Tibial nerve (tissue), 4 donors: ENCODE measurements around the gene ZNF626. TPM values are rescaled to one million over a fixed set of nuclear protein-coding genes. Genes with fewer than 3 reads are reported as not detected.
"Not testable (repeated sequence)": the region's sequence is repeated elsewhere in the genome, so short reads cannot be mapped to it uniquely, and the experiment has no call there.

Experiments
- DNase-seq, 2 donors: peaks; one replicate each; pipeline ENCODE4 v3.0.0-alpha.2; 2019; ENCODE audit warnings: low spot score in 2 of 2
- H3K27ac ChIP-seq, 4 donors: fragments of 200-600 bp; sonication (generic) in 3 of 4; one replicate each; pipeline ENCODE4 v1.5.1; 2017 to 2019; ENCODE audit warnings: mild to moderate bottlenecking in 1 of 4
- H3K27me3 ChIP-seq, 2 donors: fragments of 200-600 bp; sonication (generic) in 1 of 2; one replicate each; pipeline versions ENCODE4 v1.5.1 to v1.6.0; 2017 to 2019
- H3K36me3 ChIP-seq, 3 donors: fragments of 200-600 bp; sonication (generic); one replicate each; pipeline ENCODE4 v1.5.1; 2018 to 2019
- H3K4me1 ChIP-seq, 4 donors: fragments of 200-600 bp; sonication (generic) in 3 of 4; one replicate each; pipeline ENCODE4 v1.5.1; 2017 to 2019
- H3K4me3 ChIP-seq, 4 donors: fragments of 200-600 bp; sonication (generic) in 3 of 4; one replicate each; pipeline ENCODE4 v1.5.1; 2017 to 2019; ENCODE audit warnings: mild to moderate bottlenecking in 1 of 4, moderate library complexity in 1 of 4
- H3K9me3 ChIP-seq, 4 donors: fragments of 200-600 bp; sonication (generic) in 3 of 4; one replicate each; pipeline ENCODE4 v1.5.1; 2017 to 2019
- CTCF ChIP-seq, 5 experiments: fragments of 200-600 bp in 3 of 5; fragments of 450-650 bp in 2 of 5; sonication (generic) in 3 of 5; IDR thresholded peaks; one replicate each; pipeline ENCODE4 v1.5.1; 2016 to 2019; ENCODE audit warnings: antibody characterized with exemption in 5 of 5, mild to moderate bottlenecking in 3 of 5, moderate library complexity in 2 of 5
- EP300 ChIP-seq, 2 donors: sonication (generic); formaldehyde crosslinking; IDR thresholded peaks; one replicate each; pipeline ENCODE4 v1.6.1; 2017; ENCODE audit warnings: antibody characterized with exemption in 2 of 2, mild to moderate bottlenecking in 1 of 2
- POLR2A ChIP-seq, 2 donors: fragments of 450-650 bp; IDR thresholded peaks; one replicate each; pipeline ENCODE4 v1.6.1; 2017; ENCODE audit warnings: antibody characterized with exemption in 2 of 2, mild to moderate bottlenecking in 2 of 2, moderate library complexity in 2 of 2
- WGBS, 2 donors: methylation state at CpG; one replicate each; pipeline ENCODE4 v1.1.5; 2018; 5-methylcytosine and 5-hydroxymethylcytosine counted together
- total RNA-seq, 4 donors: library from RNA; depleted of rRNA; stranded (reverse); fragments of >200 nt; gene quantifications; one replicate each; pipeline ENCODE4 v1.1.0, GENCODE V29; 2016

Gene ZNF626
- 10 to 100 TPM in 3 of 4 donors, 1 to 10 TPM in 1; 7.6 to 15.7 (median 10.8) TPM for total RNA-seq

- peaks cover 0 to 26% (median 0%) of the 10 kb centered on the region in 4 donors for H3K4me1 ChIP-seq
- peak; percentile 99 to 100 for DNase-seq
Measured at GRCh38 chr19:20661150-20661819, at the start of gene ZNF626. ZNF626 (minus strand) TSS chr19:20661571; CDS start chr19:20661446, 125 bp downstream.

DNA sequence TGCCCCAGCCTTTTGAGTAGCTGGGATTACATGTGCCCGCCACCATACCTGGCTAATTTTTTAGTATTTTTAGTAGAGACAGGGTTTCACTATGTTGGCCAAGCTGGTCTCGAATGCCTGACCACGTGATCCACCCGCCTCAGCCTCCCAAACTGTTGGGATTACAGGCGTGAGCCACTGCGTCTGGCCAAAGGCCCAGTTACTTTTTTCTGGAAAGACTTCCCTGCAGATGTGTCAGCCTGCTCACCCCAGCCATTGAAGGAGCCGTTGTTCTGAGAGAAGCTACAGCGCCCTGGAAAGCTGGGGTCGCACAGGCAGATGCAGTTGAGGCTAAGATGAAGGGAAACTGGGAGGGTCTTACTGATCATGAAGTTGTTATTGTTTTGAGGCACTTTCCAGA lies 7.9 kb upstream of the ZNF626 start:
- no peaks in the 10 kb centered on the region for H3K27me3 ChIP-seq
- H3K4me1 ChIP-seq: no peaks in the 10 kb centered on the region
- H3K27ac ChIP-seq: no peak overlapping the region
- DNase-seq: no peak
- no peak for TF ChIP-seq EP300 (IDR thresholded peaks at IDR 0.05)
- no peak for TF ChIP-seq CTCF (IDR thresholded peaks at IDR 0.05)
- TF ChIP-seq POLR2A (IDR thresholded peaks at IDR 0.05): no peak
- WGBS, 2 donors: 71 to 74% methylated on average over 9 of the region's 9 CpGs
- no peak overlapping the region for H3K4me3 ChIP-seq
- H3K36me3 ChIP-seq: no peaks in the 10 kb centered on the region
- no peaks in the 10 kb centered on the region for H3K9me3 ChIP-seq

More at GRCh38 chr19:20661150-20661819, at the start of gene ZNF626:
- peak within 1 kb of the TSS; percentile 62 to 82 (median 63) for H3K4me3 ChIP-seq
- no peaks in the 10 kb centered on the region for H3K27me3 ChIP-seq
- peaks cover 0 to 30% (median 4%) of the 10 kb centered on the region in 4 donors for H3K9me3 ChIP-seq
- TF ChIP-seq POLR2A (IDR thresholded peaks at IDR 0.05) (peak; percentile 68 to 81), EP300 (IDR thresholded peaks at IDR 0.05) (peak in 1 of 2 donors; percentile 87), CTCF (IDR thresholded peaks at IDR 0.05) (peak in 1 of 5 experiments; percentile 29)
- peaks cover 0 to 39% (median 12%) of the 10 kb centered on the region in 3 donors for H3K36me3 ChIP-seq
- 0% methylated on average over 25 of the region's 25 CpGs for WGBS, 2 donors
- peak within 1 kb of the TSS; percentile 72 to 93 (median 86) for H3K27ac ChIP-seq

DNA sequence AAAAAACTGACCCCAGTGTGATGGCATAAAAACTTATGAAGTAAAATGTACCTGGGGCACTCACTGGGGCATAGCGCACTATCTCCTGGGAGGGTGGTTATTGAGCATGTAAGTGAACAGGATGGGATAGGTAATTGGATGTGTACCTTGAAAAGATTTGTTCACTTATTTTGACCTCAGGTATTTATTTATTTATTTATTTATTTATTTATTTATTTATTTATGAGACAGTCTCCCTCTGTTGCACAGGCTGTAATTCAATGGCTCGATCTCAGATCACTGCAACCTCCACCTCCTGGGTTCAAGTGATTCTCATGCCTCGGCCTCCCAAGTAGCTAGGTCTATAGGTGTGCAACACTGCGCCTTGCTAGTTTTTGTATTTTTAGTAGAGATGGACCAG lies 5.9 kb upstream of the ZNF626 start:
- H3K27me3 ChIP-seq: no peaks in the 10 kb centered on the region
- no peaks in the 10 kb centered on the region for H3K9me3 ChIP-seq
- no peak overlapping the region for H3K27ac ChIP-seq
- H3K36me3 ChIP-seq: no peaks in the 10 kb centered on the region
- WGBS, 2 donors: 96% methylated on average over 4 of the region's 4 CpGs
- H3K4me3 ChIP-seq: no peak overlapping the region
- TF ChIP-seq EP300 (IDR thresholded peaks at IDR 0.05): no peak
- TF ChIP-seq CTCF (IDR thresholded peaks at IDR 0.05): no peak
- no peak for TF ChIP-seq POLR2A (IDR thresholded peaks at IDR 0.05)
- no peaks in the 10 kb centered on the region for H3K4me1 ChIP-seq
- no peak for DNase-seq

DNA sequence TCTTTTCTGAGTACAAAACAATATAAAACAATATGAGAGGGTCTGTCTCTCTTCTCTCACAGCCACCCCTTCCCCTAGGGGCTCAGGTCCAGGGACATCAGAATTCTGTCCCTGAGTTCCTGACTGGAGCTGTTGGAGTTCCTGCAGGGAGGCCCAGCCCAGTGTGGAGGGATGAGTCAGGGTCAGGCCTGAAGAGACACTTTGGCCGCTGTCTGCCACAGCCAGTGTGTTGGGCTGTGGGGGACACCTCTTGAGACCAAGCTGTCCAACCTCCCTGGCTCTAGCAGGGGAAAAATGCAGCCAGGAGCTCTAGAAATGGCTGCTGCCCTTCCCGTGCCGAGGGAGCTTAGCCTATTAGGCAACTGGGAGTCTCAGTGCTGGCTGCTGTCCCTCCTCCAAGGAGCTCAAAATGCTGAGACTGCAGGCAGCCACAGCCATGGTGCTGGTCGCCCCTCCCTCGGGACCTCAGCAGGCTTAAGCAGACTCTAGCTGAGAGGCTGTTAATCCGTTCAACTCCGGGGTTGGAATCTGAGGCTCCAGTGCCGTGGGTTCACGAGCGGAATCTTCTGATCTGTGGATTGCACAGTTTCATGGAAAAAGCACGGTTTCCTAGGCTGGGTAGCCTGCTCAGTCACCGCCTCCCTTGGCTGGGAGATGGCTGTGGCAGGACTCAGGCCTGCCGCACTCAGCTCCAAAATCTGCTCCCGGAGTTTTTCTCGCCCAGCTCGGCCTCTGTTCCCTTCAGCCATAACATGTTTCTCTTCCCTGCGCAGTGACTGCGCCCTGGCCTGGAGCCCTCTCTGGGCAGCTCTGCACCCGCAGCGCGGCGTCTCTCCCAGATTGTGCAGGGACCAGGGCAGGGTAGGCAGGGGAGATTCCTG lies 3.8 kb upstream of the ZNF626 start:
- peaks cover 0 to under 1% (median 0%) of the 10 kb centered on the region in 3 donors for H3K36me3 ChIP-seq
- no peaks in the 10 kb centered on the region for H3K9me3 ChIP-seq
- no peaks in the 10 kb centered on the region for H3K27me3 ChIP-seq
- WGBS, 2 donors: 52 to 72% methylated on average over 13 to 14 of the region's 22 CpGs
- no peak overlapping the region for H3K27ac ChIP-seq
- no peak for TF ChIP-seq POLR2A (IDR thresholded peaks at IDR 0.05)
- TF ChIP-seq CTCF (IDR thresholded peaks at IDR 0.05): no peak
- no peak for TF ChIP-seq EP300 (IDR thresholded peaks at IDR 0.05)
- H3K4me1 ChIP-seq: peaks cover 0 to 6% (median 0%) of the 10 kb centered on the region in 4 donors
- H3K4me3 ChIP-seq: no peak overlapping the region
- DNase-seq: no peak

- H3K27me3 ChIP-seq, H3K4me3 ChIP-seq, DNase-seq, H3K36me3 ChIP-seq, H3K9me3 ChIP-seq, H3K27ac ChIP-seq: not testable (repeated sequence)
- peaks cover 0 to 13% (median 0%) of the 10 kb centered on the region in 4 donors for H3K4me1 ChIP-seq
- 71 to 84% methylated on average over 10 of the region's 10 CpGs for WGBS, 2 donors
Measured at GRCh38 chr19:20664475-20664874, 3.1 kb upstream of the ZNF626 start.
